HUES64 (cell line): ENCODE measurements around the gene ZNF276.
A peak's percentile ranks its signal among the peaks of the same experiment; 100 is the strongest.

Experiments
- H3K27ac ChIP-seq: 2 replicates; pipeline ENCODE4 v1.7.0; 2013; ENCODE audit warnings: low read depth, low read length, inconsistent platforms
- H3K27me3 ChIP-seq: 2 replicates; pipeline ENCODE4 v1.6.1; 2013; ENCODE audit warnings: mild to moderate bottlenecking, low read length; ENCODE audit not compliant: insufficient read depth
- H3K36me3 ChIP-seq: 2 replicates; pipeline ENCODE4 v1.6.1; 2013; ENCODE audit warnings: mild to moderate bottlenecking, low read length; ENCODE audit not compliant: insufficient read depth
- H3K4me1 ChIP-seq: 2 replicates; pipeline ENCODE4 v1.6.1; 2013; ENCODE audit warnings: mild to moderate bottlenecking, low read length, moderate library complexity; ENCODE audit not compliant: insufficient read depth
- H3K4me3 ChIP-seq: 2 replicates; pipeline ENCODE4 v1.5.1; 2013; ENCODE audit warnings: mild to moderate bottlenecking, low read length, moderate library complexity
- H3K9ac ChIP-seq: 2 replicates; pipeline ENCODE4 v1.6.1; 2013; ENCODE audit warnings: mild to moderate bottlenecking, low read depth, low read length
- H3K9me3 ChIP-seq: 2 replicates; pipeline ENCODE4 v1.6.1; 2013; ENCODE audit warnings: low read depth, low read length; ENCODE audit not compliant: insufficient read depth
- WGBS: fragments of 150-250, 120-280 bp; methylation state at CpG from one replicate; pipeline ENCODE4 v1.1.7; 2013; ENCODE audit warnings: missing lambda C conversion rate; 5-methylcytosine and 5-hydroxymethylcytosine counted together

ZNF276 gene

GRCh38 chr16:89706518-89707260 is 14.6 kb upstream of the ZNF276 start:
- H3K4me3 ChIP-seq, result no peak overlapping the region
- no peaks in the 10 kb centered on the region for H3K36me3 ChIP-seq
- H3K27me3 ChIP-seq, result peaks cover 3% of the 10 kb centered on the region; the same call in 1 of the 2 replicates
- WGBS, result 93% methylated on average over 14 of the region's 14 CpGs
- H3K9ac ChIP-seq, result no peak overlapping the region; the same call in 1 of the 2 replicates
- H3K4me1 ChIP-seq, result peaks cover 7% of the 10 kb centered on the region; the same call in 1 of the 2 replicates
- H3K9me3 ChIP-seq, result no peaks in the 10 kb centered on the region
- no peak overlapping the region for H3K27ac ChIP-seq

- H3K9ac ChIP-seq, result no peak overlapping the region
- no peak overlapping the region for H3K27ac ChIP-seq
- H3K4me3 ChIP-seq, result no peak overlapping the region
- peaks cover 3% of the 10 kb centered on the region; the same call in 1 of the 2 replicates for H3K27me3 ChIP-seq
- H3K9me3 ChIP-seq, result no peaks in the 10 kb centered on the region
- no peaks in the 10 kb centered on the region for H3K36me3 ChIP-seq
- peaks cover 7% of the 10 kb centered on the region; the same call in 1 of the 2 replicates for H3K4me1 ChIP-seq
- 93% methylated on average over 9 of the region's 9 CpGs for WGBS
Observed at GRCh38 chr16:89707695-89708094, 13.6 kb upstream of the ZNF276 start.

GRCh38 chr16:89708481-89708931 is 12.8 kb upstream of the ZNF276 start:
- H3K9me3 ChIP-seq, result no peaks in the 10 kb centered on the region
- no peak overlapping the region for H3K9ac ChIP-seq
- H3K27me3 ChIP-seq, result no peaks in the 10 kb centered on the region
- H3K4me1 ChIP-seq, result peaks cover 7% of the 10 kb centered on the region; the same call in 1 of the 2 replicates
- H3K27ac ChIP-seq, result no peak overlapping the region
- H3K4me3 ChIP-seq, result no peak overlapping the region
- no peaks in the 10 kb centered on the region for H3K36me3 ChIP-seq
- WGBS, result 96% methylated on average over 19 of the region's 19 CpGs

- Histone ChIP-seq H3K27me3 (no peaks in the 10 kb centered on the region), H3K9ac (no peak overlapping the region), H3K27ac (0 out of 2 replicates have a peak overlapping the region, but pooled peaks have one; percentile 68), H3K36me3 (peaks cover under 1% of the 10 kb centered on the region; the same call in 1 of the 2 replicates), H3K4me3 (no peak overlapping the region), H3K9me3 (no peaks in the 10 kb centered on the region), H3K4me1 (peaks cover 7% of the 10 kb centered on the region; the same call in 1 of the 2 replicates)
- 67% methylated on average over 10 of the region's 10 CpGs for WGBS
Observed at GRCh38 chr16:89709166-89709565, 12.2 kb upstream of the ZNF276 start.

GRCh38 chr16:89709716-89710432 is 11.5 kb upstream of the ZNF276 start:
- 88% methylated on average over 19 of the region's 19 CpGs for WGBS
- Histone ChIP-seq H3K36me3 (peaks cover 5% of the 10 kb centered on the region), H3K9me3 (no peaks in the 10 kb centered on the region), H3K4me3 (no peak overlapping the region), H3K4me1 (peaks cover 7% of the 10 kb centered on the region; the same call in 1 of the 2 replicates), H3K27me3 (no peaks in the 10 kb centered on the region), H3K27ac (0 out of 2 replicates have a peak overlapping the region, but pooled peaks have one; percentile 68), H3K9ac (no peak overlapping the region)

- H3K36me3 ChIP-seq, result peaks cover 5% of the 10 kb centered on the region
- H3K9me3 ChIP-seq, result no peaks in the 10 kb centered on the region
- H3K4me1 ChIP-seq, result peaks cover 7% of the 10 kb centered on the region; the same call in 1 of the 2 replicates
- no peak overlapping the region for H3K9ac ChIP-seq
- 93% methylated on average over 61 of the region's 63 CpGs for WGBS
- H3K27me3 ChIP-seq, result no peaks in the 10 kb centered on the region
- H3K27ac ChIP-seq, result no peak overlapping the region; the same call in 1 of the 2 replicates
- no peak overlapping the region for H3K4me3 ChIP-seq
Observed at GRCh38 chr16:89710709-89711564, 10.4 kb upstream of the ZNF276 start.

GRCh38 chr16:89711601-89712273 is 9.6 kb upstream of the ZNF276 start:
- Histone ChIP-seq H3K9ac (peak overlapping the region; percentile 90), H3K27me3 (no peaks in the 10 kb centered on the region), H3K4me1 (peaks cover 7% of the 10 kb centered on the region; the same call in 1 of the 2 replicates), H3K27ac (peak overlapping the region; percentile 65; the same call in 1 of the 2 replicates), H3K36me3 (peaks cover 5% of the 10 kb centered on the region), H3K9me3 (no peaks in the 10 kb centered on the region), H3K4me3 (peak overlapping the region; percentile 92)
- WGBS, result 10% methylated on average over 42 of the region's 48 CpGs

GRCh38 chr16:89712274-89712781 is 9.0 kb upstream of the ZNF276 start:
- peak overlapping the region; percentile 92 for H3K4me3 ChIP-seq
- peaks cover 5% of the 10 kb centered on the region for H3K36me3 ChIP-seq
- H3K9ac ChIP-seq, result peak overlapping the region; percentile 90
- H3K27ac ChIP-seq, result peak overlapping the region; percentile 65; the same call in 1 of the 2 replicates
- H3K27me3 ChIP-seq, result no peaks in the 10 kb centered on the region
- peaks cover 7% of the 10 kb centered on the region; the same call in 1 of the 2 replicates for H3K4me1 ChIP-seq
- 14% methylated on average over 22 of the region's 22 CpGs for WGBS
- H3K9me3 ChIP-seq, result no peaks in the 10 kb centered on the region

- peaks cover 5% of the 10 kb centered on the region for H3K36me3 ChIP-seq
- no peaks in the 10 kb centered on the region for H3K4me1 ChIP-seq
- WGBS, result 94% methylated on average over 15 of the region's 15 CpGs
- no peak overlapping the region for H3K27ac ChIP-seq
- H3K27me3 ChIP-seq, result peaks cover 18% of the 10 kb centered on the region
- no peaks in the 10 kb centered on the region for H3K9me3 ChIP-seq
- no peak overlapping the region for H3K4me3 ChIP-seq
- no peak overlapping the region for H3K9ac ChIP-seq
Observed at GRCh38 chr16:89716493-89716892, 4.8 kb upstream of the ZNF276 start.
